Epidermal melanocyte (primary cell): Measurements from ENCODE around the gene CMTM3.

Source experiments
- DNase-seq: peaks from one replicate; pipeline ENCODE4 v3.0.0; 2011; ENCODE audit warnings: low spot score; ENCODE audit not compliant: insufficient read length

CMTM3 gene

DNA sequence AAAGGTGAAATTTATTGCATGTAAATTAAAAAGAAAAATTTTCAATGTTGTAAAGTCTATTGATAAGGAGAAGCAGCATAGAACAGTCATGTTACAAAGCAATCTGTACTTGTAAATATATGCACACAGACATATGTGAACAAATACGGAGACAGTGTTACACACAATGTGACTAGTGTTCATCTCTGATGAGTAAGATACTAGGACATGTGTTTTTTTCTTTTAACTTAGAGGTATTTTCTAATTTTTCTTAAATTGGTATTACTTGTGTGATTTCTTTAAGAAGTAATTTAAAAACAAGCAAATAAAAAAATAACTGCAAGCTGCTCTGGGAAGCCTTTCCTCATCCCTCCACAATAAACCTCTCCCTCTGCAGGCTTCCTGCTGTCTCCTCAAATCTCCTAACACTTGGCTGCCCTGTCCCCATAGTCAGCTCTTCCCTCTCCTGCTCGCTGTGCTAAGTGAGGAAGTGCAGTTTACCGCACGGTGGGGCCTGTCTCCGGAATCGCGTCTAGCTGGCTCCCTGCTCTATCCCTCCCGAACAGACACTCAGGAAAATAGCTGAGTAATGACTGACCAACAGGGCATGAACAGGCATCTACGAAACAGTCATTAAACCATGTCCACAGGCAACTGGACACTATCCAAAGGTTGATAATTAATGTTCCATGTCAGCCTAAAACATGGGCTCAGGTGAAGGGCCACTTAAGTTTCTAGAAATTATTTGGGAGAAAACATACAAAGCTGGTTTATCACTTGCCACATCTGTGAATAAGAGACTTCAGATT, 56.1 kb downstream of the CMTM3 start:
- peak; percentile 64 for DNase-seq

DNA sequence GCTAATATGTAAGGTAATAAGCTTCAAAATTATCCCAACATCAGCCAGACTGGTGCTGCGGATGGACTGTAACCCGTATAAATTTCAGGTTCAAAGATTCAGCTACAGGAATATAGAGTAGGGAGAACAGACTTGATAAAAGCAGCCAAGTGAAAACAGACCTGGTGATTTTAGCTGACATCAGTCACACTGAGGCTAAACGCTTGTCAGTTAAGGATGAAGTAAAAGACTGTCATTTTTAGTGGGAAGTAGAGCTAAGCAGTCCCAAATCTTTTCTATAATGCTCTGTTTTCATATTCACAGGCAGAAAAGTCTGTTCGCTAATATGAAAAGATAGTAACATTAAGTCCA, 56.7 kb downstream of the CMTM3 start:
- DNase-seq: no peak

DNA sequence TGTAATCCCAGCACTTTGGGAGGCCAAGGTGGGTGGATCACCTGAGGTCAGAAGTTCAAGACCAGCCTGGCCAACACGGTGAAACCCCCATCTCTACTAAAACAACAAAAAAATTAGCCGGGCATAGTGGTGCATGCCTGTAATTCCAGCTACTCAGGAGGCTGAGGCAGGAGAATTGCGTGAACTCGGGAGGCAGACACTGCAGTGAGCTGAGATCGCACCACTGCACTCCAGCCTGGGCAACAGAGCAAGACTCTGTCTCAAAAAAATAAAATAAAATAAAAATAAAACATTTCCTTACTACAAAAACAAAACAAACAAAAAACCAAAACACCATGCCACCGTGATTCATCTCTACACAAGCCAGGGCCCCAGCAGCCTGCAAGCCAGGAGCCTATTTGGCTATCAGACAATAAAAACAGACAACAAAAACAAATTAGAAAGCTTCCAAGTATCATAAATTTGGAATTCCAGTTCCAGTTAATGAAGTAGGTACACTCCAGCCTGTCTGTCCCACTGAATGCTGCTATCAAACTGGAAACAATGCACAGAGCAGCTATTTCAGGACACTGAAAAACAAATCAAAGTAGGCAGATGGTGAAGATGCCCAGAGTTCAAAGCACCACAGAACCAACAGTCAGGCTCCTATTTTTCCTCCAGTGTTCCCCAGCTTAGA, 57.3 kb downstream of the CMTM3 start:
- peak; percentile 20 for DNase-seq

- peak; percentile 30 for DNase-seq
These were observed 58.1 kb downstream of the CMTM3 start for GRCh38 chr16:66662445-66663194.
